Measurements from ENCODE around the gene CARHSP1.

The CARHSP1 gene

GRCh38 chr16:8822403-8822802 lies 46.4 kb downstream of the CARHSP1 start:
- Histone ChIP-seq H3K4me2 (ENCODE audit: low read length) (no peak overlapping the region), H3K4me3 (ENCODE audit: low read depth, low read length, poor library complexity, severe bottlenecking) (no peak overlapping the region), H4K20me1 (ENCODE audit: insufficient read depth, low read length) (no peaks in the 10 kb centered on the region), H3K9me3 (ENCODE audit: low read length) (no peaks in the 10 kb centered on the region; the same call in none of the 2 replicates), H3K4me1 (ENCODE audit: insufficient read depth, low read length, severe bottlenecking) (no peaks in the 10 kb centered on the region), H2AFZ (ENCODE audit: low read length) (no peak overlapping the region), H3F3A (ENCODE audit: insufficient read depth, low read length) (no peaks in the 10 kb centered on the region), H3K79me2 (ENCODE audit: insufficient read depth, low read length) (no peaks in the 10 kb centered on the region), H3K9ac (ENCODE audit: low read length) (no peak overlapping the region), H3K9me2 (ENCODE audit: low read depth, low read length) (no peaks in the 10 kb centered on the region), H3K36me3 (ENCODE audit: insufficient read depth, low read length) (peaks cover 83% of the 10 kb centered on the region), H3K27ac (ENCODE audit: low read depth, low read length, poor library complexity, severe bottlenecking) (no peak overlapping the region), H3K27me3 (ENCODE audit: insufficient read depth, low read length) (no peaks in the 10 kb centered on the region)
- TF ChIP-seq CTCF (IDR thresholded peaks at IDR 0.05; ENCODE audit: low read length): no peak
- no peak for TF ChIP-seq EZH2 (IDR thresholded peaks at IDR 0.05; ENCODE audit: borderline replicate concordance, low read length)

DNA sequence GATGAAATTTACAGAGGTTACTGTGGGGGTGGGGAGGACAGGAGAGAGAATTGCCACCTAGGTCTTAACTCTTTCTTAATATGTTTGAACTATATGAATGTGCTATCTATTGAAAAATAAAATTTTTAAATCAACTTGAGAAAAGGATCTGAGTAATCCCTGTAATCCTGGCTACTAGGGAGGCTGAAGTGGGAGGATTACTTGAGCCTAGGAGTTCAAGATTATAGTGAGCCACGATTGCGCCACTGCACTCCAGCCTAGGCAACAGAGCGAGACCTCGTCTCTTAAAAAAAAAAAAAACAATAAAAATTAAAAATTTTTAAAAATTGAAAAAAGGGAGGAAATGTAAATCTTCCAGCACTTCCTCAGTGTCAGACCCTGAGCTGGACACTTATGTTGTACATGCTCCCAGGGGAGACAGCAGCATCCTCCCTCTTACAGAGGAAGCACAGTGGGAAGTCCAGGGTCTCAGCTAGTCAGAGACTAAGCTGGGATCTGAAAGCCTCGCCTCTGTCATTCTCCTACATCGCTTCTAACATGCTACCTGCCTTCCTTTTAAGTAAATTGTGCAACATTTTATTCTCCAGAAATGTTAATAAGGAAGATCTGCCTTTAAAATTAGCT lies 49.3 kb downstream of the CARHSP1 start:
- no peak overlapping the region for H2AFZ ChIP-seq (ENCODE audit: low read length)
- no peaks in the 10 kb centered on the region for H4K20me1 ChIP-seq (ENCODE audit: insufficient read depth, low read length)
- peaks cover 96% of the 10 kb centered on the region for H3K36me3 ChIP-seq (ENCODE audit: insufficient read depth, low read length)
- no peaks in the 10 kb centered on the region for H3F3A ChIP-seq (ENCODE audit: insufficient read depth, low read length)
- H3K4me3 ChIP-seq (ENCODE audit: low read depth, low read length, poor library complexity, severe bottlenecking): no peak overlapping the region
- no peaks in the 10 kb centered on the region for H3K79me2 ChIP-seq (ENCODE audit: insufficient read depth, low read length)
- no peaks in the 10 kb centered on the region; the same call in none of the 2 replicates for H3K9me3 ChIP-seq (ENCODE audit: low read length)
- TF ChIP-seq CTCF (IDR thresholded peaks at IDR 0.05; ENCODE audit: low read length) (no peak), EZH2 (IDR thresholded peaks at IDR 0.05; ENCODE audit: borderline replicate concordance, low read length) (no peak)
- H3K27me3 ChIP-seq (ENCODE audit: insufficient read depth, low read length): no peaks in the 10 kb centered on the region
- H3K4me1 ChIP-seq (ENCODE audit: insufficient read depth, low read length, severe bottlenecking): no peaks in the 10 kb centered on the region
- no peak overlapping the region for H3K9ac ChIP-seq (ENCODE audit: low read length)
- no peak overlapping the region for H3K27ac ChIP-seq (ENCODE audit: low read depth, low read length, poor library complexity, severe bottlenecking)
- no peak overlapping the region for H3K4me2 ChIP-seq (ENCODE audit: low read length)
- H3K9me2 ChIP-seq (ENCODE audit: low read depth, low read length): no peaks in the 10 kb centered on the region

GRCh38 chr16:8818504-8819270 lies 50.1 kb downstream of the CARHSP1 start:
- Histone ChIP-seq H3K9me3 (ENCODE audit: low read length) (no peaks in the 10 kb centered on the region; the same call in none of the 2 replicates), H3K4me2 (ENCODE audit: low read length) (no peak overlapping the region), H3F3A (ENCODE audit: insufficient read depth, low read length) (no peaks in the 10 kb centered on the region), H3K4me3 (ENCODE audit: low read depth, low read length, poor library complexity, severe bottlenecking) (no peak overlapping the region), H3K9ac (ENCODE audit: low read length) (no peak overlapping the region), H3K9me2 (ENCODE audit: low read depth, low read length) (no peaks in the 10 kb centered on the region), H3K4me1 (ENCODE audit: insufficient read depth, low read length, severe bottlenecking) (no peaks in the 10 kb centered on the region), H3K36me3 (ENCODE audit: insufficient read depth, low read length) (peaks cover 96% of the 10 kb centered on the region), H3K27ac (ENCODE audit: low read depth, low read length, poor library complexity, severe bottlenecking) (no peak overlapping the region), H3K27me3 (ENCODE audit: insufficient read depth, low read length) (no peaks in the 10 kb centered on the region), H2AFZ (ENCODE audit: low read length) (no peak overlapping the region), H4K20me1 (ENCODE audit: insufficient read depth, low read length) (no peaks in the 10 kb centered on the region), H3K79me2 (ENCODE audit: insufficient read depth, low read length) (no peaks in the 10 kb centered on the region)
- no peak for TF ChIP-seq EZH2 (IDR thresholded peaks at IDR 0.05; ENCODE audit: borderline replicate concordance, low read length)
- TF ChIP-seq CTCF (IDR thresholded peaks at IDR 0.05; ENCODE audit: low read length): no peak

Measured in OCI-LY1 (cell line).